Choroid plexus epithelial cell (primary cell): ENCODE results near the gene ASRGL1.

Source experiments
- DNase-seq: peaks from one replicate; pipeline ENCODE4 v3.0.0-alpha.2; 2010; ENCODE audit warnings: low read depth
- H3K4me3 ChIP-seq: 2 replicates; pipeline ENCODE4 v1.5.1; 2011; ENCODE audit warnings: low read depth, mild to moderate bottlenecking, control low read depth, low read length, moderate library complexity
- CTCF ChIP-seq: conservative IDR thresholded peaks from 2 replicates; pipeline ENCODE4 v1.5.1; 2011; ENCODE audit warnings: low read depth, mild to moderate bottlenecking, control low read depth, inconsistent platforms, low read length, moderate library complexity

ASRGL1 gene

DNA sequence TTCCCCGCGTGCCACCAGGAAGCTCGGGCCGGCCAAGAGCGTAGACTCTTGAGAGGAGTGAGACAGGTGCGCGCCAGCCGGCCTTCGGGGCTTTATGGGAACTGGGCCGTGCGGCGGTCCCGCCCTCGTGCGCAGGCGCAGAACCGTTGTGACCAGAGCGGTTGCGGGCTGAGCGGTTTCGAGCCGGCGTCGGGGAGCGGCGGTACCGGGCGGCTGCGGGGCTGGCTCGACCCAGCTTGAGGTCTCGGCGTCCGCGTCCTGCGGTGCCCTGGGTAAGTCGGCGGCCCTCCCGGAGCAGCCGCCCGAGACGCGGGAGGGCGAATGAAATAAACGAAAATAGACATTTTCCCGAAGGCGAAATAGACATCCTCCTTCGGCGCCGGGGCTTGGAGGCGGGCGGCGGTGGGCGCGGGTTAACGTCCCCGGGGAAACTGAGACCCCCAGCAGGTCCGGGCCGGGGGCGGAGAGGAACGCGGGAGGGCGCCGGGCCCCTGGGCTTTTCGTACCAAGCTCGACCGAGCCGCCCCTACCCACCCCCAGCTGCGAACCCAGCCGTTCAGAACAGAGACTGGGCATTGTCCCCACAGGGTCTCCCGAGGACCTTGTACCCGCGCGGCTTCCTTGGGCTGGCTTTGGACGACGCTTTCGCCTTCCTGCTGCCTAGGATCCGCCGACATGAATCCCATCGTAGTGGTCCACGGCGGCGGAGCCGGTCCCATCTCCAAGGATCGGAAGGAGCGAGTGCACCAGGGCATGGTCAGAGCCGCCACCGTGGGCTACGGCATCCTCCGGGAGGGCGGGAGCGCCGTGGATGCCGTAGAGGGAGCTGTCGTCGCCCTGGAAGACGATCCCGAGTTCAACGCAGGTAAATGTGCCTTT, at the start of gene ASRGL1:
ASRGL1 (plus strand) TSS at position 146 of the 879 bp plus-strand sequence; CDS start at position 676, 530 bp downstream.
- no peak for TF ChIP-seq CTCF
- peak within 1 kb of the TSS; percentile 66 for H3K4me3 ChIP-seq
- DNase-seq, result peak; percentile 48

DNA sequence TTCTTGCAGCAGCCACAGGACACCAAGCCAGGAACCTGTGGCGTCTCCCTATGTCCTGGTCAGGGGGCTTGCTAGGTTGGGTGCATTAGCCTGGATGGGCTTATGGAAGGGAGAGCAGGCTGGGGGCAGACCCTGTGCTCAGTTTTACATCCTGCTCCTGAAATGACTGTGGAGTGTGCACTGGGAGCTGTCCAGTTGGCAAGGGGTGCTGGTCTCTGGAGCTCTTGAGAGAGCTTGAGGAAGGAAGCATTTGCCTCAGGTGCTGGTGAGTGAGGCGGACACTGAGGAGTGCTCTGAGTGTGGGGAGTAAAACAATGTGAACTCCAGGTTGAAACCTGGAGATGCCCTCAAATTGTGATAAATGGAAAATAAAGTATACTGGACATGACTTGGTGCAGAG, 41.7 kb upstream of the ASRGL1 start:
- peak; percentile 57 for DNase-seq
- no peak for TF ChIP-seq CTCF
- H3K4me3 ChIP-seq, result no peak overlapping the region

GRCh38 chr11:62298975-62299374, 38.3 kb upstream of the ASRGL1 start, which contains the start of gene SCGB1D4:
Gene SCGB1D4, minus strand, starts transcription at chr11:62299075. Its CDS starts 65 bp downstream, at chr11:62299010.
- H3K4me3 ChIP-seq, result no peak within 1 kb of the TSS
- no peak for TF ChIP-seq CTCF
- no peak for DNase-seq

DNA sequence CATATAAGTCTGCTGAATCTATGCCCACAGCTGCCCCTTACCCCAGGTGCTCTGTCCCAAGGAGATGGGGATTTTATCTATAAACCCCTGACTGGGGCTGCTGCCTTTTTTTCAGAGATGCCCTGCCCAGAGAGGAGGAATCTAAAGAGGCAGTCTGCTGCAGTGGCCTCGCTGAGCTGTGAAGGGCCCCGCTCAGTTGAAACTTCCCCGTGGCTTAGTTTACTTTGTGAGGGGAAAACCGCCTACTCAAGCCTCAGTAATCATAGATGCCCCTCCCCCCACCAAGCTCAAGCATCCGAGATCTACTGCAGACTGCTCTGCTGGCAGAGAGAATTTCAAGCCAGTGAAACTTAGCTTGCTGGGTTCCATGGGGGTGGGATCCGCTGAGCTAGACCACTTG, 31.0 kb upstream of the ASRGL1 start:
- no peak overlapping the region for H3K4me3 ChIP-seq
- no peak for TF ChIP-seq CTCF
- no peak for DNase-seq

GRCh38 chr11:62307950-62308349, 29.3 kb upstream of the ASRGL1 start:
- no peak for TF ChIP-seq CTCF
- DNase-seq, result no peak
- H3K4me3 ChIP-seq, result no peak overlapping the region

DNA sequence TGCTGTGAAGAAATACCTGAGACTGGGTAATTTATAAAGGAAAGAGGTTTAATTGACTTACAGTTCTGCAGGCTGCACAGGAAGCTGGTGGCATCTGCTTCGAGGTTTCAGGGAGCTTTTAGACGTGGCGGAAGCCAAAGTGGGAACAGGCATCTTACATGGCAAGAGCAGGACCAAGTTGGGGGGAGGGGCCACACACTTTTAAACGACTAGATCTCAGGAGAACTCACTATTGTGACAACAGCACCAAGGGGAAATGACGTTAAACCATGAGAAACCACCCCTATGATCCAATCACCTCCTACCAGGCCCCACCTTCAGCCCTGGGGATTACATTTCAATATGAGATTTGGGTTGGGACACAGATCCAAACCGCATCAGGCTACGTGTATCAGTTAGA, 27.3 kb upstream of the ASRGL1 start:
- TF ChIP-seq CTCF, result no peak
- H3K4me3 ChIP-seq, result no peak overlapping the region
- no peak for DNase-seq

GRCh38 chr11:62315431-62315830, 21.8 kb upstream of the ASRGL1 start:
- no peak for TF ChIP-seq CTCF
- H3K4me3 ChIP-seq, result no peak overlapping the region
- no peak for DNase-seq
